Retinal pigment epithelial cell (primary cell): Measurements from ENCODE around the gene UBAP2.

Experiments used
- DNase-seq: peaks from one replicate; pipeline ENCODE4 v3.0.0-alpha.2; 2010; ENCODE audit warnings: low read depth
- H3K4me3 ChIP-seq: 2 replicates; pipeline ENCODE4 v1.5.1; 2011; ENCODE audit warnings: mild to moderate bottlenecking, low read length, control low read depth, moderate library complexity
- CTCF ChIP-seq: conservative IDR thresholded peaks from 2 replicates; pipeline ENCODE4 v1.5.1; 2011; ENCODE audit warnings: low read depth, low read length, control low read depth, inconsistent platforms

UBAP2 gene

DNA sequence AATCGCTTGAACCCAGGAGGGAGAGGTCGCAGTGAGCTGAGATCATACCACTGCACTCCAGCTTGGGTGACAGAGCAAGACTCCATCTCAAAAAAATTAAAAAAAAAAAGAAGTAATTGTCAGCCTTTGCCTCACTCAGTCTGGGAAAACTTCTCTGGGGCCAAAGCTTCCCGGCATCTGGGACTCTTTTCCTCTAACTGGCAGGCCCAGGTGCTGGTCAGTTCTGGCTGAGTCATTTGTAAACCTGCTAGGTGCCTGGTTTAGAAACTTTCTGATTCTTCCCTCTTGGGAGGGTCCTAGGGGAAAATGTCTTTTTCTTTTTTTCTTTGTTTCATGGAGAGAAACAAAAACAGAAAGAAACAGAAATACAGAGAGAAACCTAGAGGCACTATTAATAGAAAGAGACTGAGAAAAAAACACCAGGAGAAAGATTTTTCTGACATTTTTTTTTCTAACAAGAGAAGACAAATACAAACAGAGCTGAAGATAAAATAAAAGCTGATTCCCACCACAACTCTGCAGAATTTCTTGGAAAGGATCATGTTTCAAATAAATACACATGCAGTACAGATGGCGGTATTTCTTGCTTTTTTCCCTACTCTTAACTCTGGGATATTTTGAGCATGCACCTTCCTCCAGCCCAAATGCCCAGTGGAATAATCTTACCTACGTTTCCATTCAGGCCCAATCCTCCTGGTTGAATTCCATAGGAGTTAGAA lies 22.1 kb upstream of the UBAP2 start:
- TF ChIP-seq CTCF, result no peak
- H3K4me3 ChIP-seq, result no peak overlapping the region
- DNase-seq, result no peak

- no peak overlapping the region for H3K4me3 ChIP-seq
- no peak for TF ChIP-seq CTCF
- no peak for DNase-seq
These were observed 21.1 kb upstream of the UBAP2 start for GRCh38 chr9:34069831-34070230.

DNA sequence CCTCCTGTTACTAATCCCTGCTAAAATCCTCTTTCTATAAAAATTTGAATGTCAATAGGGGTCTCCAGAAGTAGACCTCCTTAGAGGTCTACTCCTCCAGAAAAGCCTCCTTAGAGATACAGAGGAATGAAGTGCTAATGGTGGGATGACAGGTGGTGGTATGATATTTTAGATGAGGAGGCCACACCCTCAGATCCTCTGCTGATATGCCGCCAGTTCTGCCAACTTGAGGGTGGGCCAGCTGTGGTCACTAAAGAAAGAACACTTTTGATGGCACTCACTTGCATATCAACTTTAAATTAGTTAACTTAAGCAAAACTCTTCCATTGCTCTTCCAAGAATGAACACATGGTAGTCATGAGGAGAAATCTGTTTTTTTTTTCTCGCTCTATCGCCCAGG lies 16.9 kb upstream of the UBAP2 start:
- H3K4me3 ChIP-seq, result no peak overlapping the region
- TF ChIP-seq CTCF, result no peak
- no peak for DNase-seq

- no peak for DNase-seq
- no peak for TF ChIP-seq CTCF
- no peak overlapping the region for H3K4me3 ChIP-seq
These were observed 11.3 kb upstream of the UBAP2 start for GRCh38 chr9:34059954-34060353.

- no peak for DNase-seq
- no peak for TF ChIP-seq CTCF
- no peak overlapping the region for H3K4me3 ChIP-seq
These were observed 10.6 kb upstream of the UBAP2 start for GRCh38 chr9:34059281-34059680.

- H3K4me3 ChIP-seq, result peak overlapping the region; percentile 95
- TF ChIP-seq CTCF, result no peak
- no peak for DNase-seq
These were observed 1.1 kb upstream of the UBAP2 start for GRCh38 chr9:34049630-34050384.
